CD4-positive, CD25-positive, alpha-beta regulatory T cell (primary cell): ENCODE data around the gene SON. TPM values are rescaled to one million over a fixed set of nuclear protein-coding genes. Genes with fewer than 3 reads are reported as not detected.
A peak's percentile ranks its signal among the peaks of the same experiment; 100 is the strongest.

Experiments used
- ATAC-seq, 2 donors: fragments of 150-1000 bp; cut with Tn5 transposase; one replicate each; pipeline ENCODE4 v1.10.0; 2021; ENCODE audit warnings: low read depth in 2 of 2, moderate number of reproducible peaks in 2 of 2, moderate library complexity in 1 of 2
- DNase-seq, 3 donors: peaks; one replicate each; pipeline versions ENCODE4 v3.0.0 to v3.0.0-alpha.2; 2012 to 2022; ENCODE audit warnings: mixed read lengths in 1 of 3
- H3K27ac ChIP-seq: one replicate; pipeline ENCODE4 v1.7.0; 2013; ENCODE audit warnings: mild to moderate bottlenecking, low read length; ENCODE audit not compliant: insufficient read depth, poor library complexity, severe bottlenecking
- H3K27me3 ChIP-seq: one replicate; pipeline ENCODE4 v1.7.0; 2013; ENCODE audit warnings: low read length; ENCODE audit not compliant: control insufficient read depth, insufficient read depth
- H3K36me3 ChIP-seq: one replicate; pipeline ENCODE4 v1.7.0; 2013; ENCODE audit warnings: mild to moderate bottlenecking, low read length, moderate library complexity; ENCODE audit not compliant: control insufficient read depth, insufficient read depth
- H3K4me1 ChIP-seq: 2 replicates; pipeline ENCODE4 v1.7.0; 2013; ENCODE audit warnings: mild to moderate bottlenecking, low read length; ENCODE audit not compliant: insufficient read depth, control insufficient read depth, poor library complexity, severe bottlenecking
- H3K4me3 ChIP-seq: one replicate; pipeline ENCODE4 v1.7.0; 2013; ENCODE audit warnings: low read depth, mild to moderate bottlenecking, low read length, moderate library complexity
- H3K9me3 ChIP-seq, 2 experiments: 1 replicate in 1 of 2; 2 replicates in 1 of 2; pipeline ENCODE4 v1.7.0; 2013; ENCODE audit warnings: low read length in 2 of 2, mild to moderate bottlenecking in 1 of 2, moderate library complexity in 1 of 2; ENCODE audit not compliant: control insufficient read depth in 2 of 2
- H3K27ac Mint-ChIP-seq, 3 donors: one replicate each; pipeline ENCODE4 v1.8.0; 2020 to 2022; ENCODE audit warnings: mild to moderate bottlenecking in 3 of 3, mixed read lengths in 3 of 3, moderate library complexity in 2 of 3
- H3K27me3 Mint-ChIP-seq: one replicate; pipeline ENCODE4 v1.8.0; 2022; ENCODE audit warnings: mild to moderate bottlenecking, mixed read lengths
- H3K36me3 Mint-ChIP-seq: one replicate; pipeline ENCODE4 v1.8.0; 2020; ENCODE audit warnings: mixed read lengths
- H3K4me1 Mint-ChIP-seq, 4 donors: one replicate each; pipeline ENCODE4 v1.8.0; 2020 to 2022; ENCODE audit warnings: mixed read lengths in 4 of 4, mild to moderate bottlenecking in 1 of 4
- H3K4me3 Mint-ChIP-seq, 4 donors: one replicate each; pipeline ENCODE4 v1.8.0; 2020 to 2022; ENCODE audit warnings: mild to moderate bottlenecking in 4 of 4, mixed read lengths in 4 of 4, moderate library complexity in 3 of 4
- H3K9me3 Mint-ChIP-seq, 7 donors: one replicate each; pipeline ENCODE4 v1.8.0; 2020 to 2022; ENCODE audit warnings: mixed read lengths in 7 of 7, mild to moderate bottlenecking in 3 of 7, moderate library complexity in 2 of 7
- polyA plus RNA-seq, 4 donors: library from polyadenylated mRNA; unstranded; fragments of 300-500 nt; fragmentation: Illumina TruSeq; gene quantifications; one replicate each; pipeline ENCODE4 v1.2.3, GENCODE V29; 2021
- total RNA-seq: library from RNA; stranded (reverse); gene quantifications from one replicate; pipeline ENCODE4 v1.2.3, GENCODE V29; 2022

SON gene
- total and polyA plus RNA-seq, 5 donors from 2014 or later = 358 to 518 (median 431) TPM

- Mint-ChIP-seq H3K4me1 (peaks cover 7 to 42% (median 38%) of the 10 kb centered on the region in 4 donors), H3K27ac (no peak overlapping the region), H3K27me3 (no peaks in the 10 kb centered on the region), H3K9me3 (no peaks in the 10 kb centered on the region), H3K36me3 (peaks cover 27% of the 10 kb centered on the region), H3K4me3 (no peak overlapping the region)
- no peak overlapping the region for H3K27ac ChIP-seq
- H3K9me3 ChIP-seq = no peaks in the 10 kb centered on the region
- peaks cover 16% of the 10 kb centered on the region for H3K4me1 ChIP-seq
- H3K27me3 ChIP-seq = no peaks in the 10 kb centered on the region
- no peak overlapping the region for H3K4me3 ChIP-seq
- DNase-seq (no peak), ATAC-seq (no peak)
- peaks cover 36% of the 10 kb centered on the region for H3K36me3 ChIP-seq
Observed at GRCh38 chr21:33539616-33540015, 3.2 kb upstream of the SON start.

GRCh38 chr21:33540711-33541104 is 2.1 kb upstream of the SON start:
- no peaks in the 10 kb centered on the region for H3K9me3 ChIP-seq
- H3K36me3 ChIP-seq = peaks cover 27% of the 10 kb centered on the region
- H3K27ac ChIP-seq = peak overlapping the region; percentile 100
- Mint-ChIP-seq H3K4me3 (peak overlapping the region; percentile 80 to 100 (median 96)), H3K36me3 (peaks cover 21% of the 10 kb centered on the region), H3K4me1 (peaks cover 11 to 50% (median 46%) of the 10 kb centered on the region in 4 donors), H3K27me3 (no peaks in the 10 kb centered on the region), H3K27ac (peak overlapping the region; percentile 85 to 99 (median 96)), H3K9me3 (no peaks in the 10 kb centered on the region)
- DNase-seq (peak in 1 of 3 donors; percentile 23), ATAC-seq (no peak)
- no peaks in the 10 kb centered on the region for H3K27me3 ChIP-seq
- peaks cover 27% of the 10 kb centered on the region for H3K4me1 ChIP-seq
- H3K4me3 ChIP-seq = peak overlapping the region; percentile 98

- no peak for ATAC-seq
- Histone ChIP-seq H3K4me1 (peaks cover 32% of the 10 kb centered on the region), H3K27me3 (no peaks in the 10 kb centered on the region), H3K27ac (peak overlapping the region; percentile 100), H3K4me3 (peak overlapping the region; percentile 98), H3K36me3 (peaks cover 24% of the 10 kb centered on the region), H3K9me3 (no peaks in the 10 kb centered on the region)
- peak overlapping the region; percentile 99 for H3K27ac Mint-ChIP-seq
- H3K4me3 Mint-ChIP-seq = peak overlapping the region; percentile 94 to 100 (median 96)
- peaks cover 25% of the 10 kb centered on the region for H3K36me3 Mint-ChIP-seq
- no peaks in the 10 kb centered on the region for H3K9me3 Mint-ChIP-seq
- no peaks in the 10 kb centered on the region for H3K27me3 Mint-ChIP-seq
- H3K4me1 Mint-ChIP-seq = peaks cover 16 to 55% (median 49%) of the 10 kb centered on the region in 4 donors
- peak in 1 of 3 donors; percentile 23 for DNase-seq
Observed at GRCh38 chr21:33541105-33541711, 1.6 kb upstream of the SON start.

GRCh38 chr21:33541756-33542639 is 840 bp upstream of the SON start, which contains the start of gene GART:
GART (minus strand) TSS chr21:33542117; CDS start chr21:33539315, 2,802 bp downstream.
- Histone ChIP-seq H3K4me1 (peaks cover 37% of the 10 kb centered on the region), H3K27ac (peak within 1 kb of the TSS; percentile 100), H3K36me3 (peaks cover 22% of the 10 kb centered on the region), H3K27me3 (no peaks in the 10 kb centered on the region), H3K9me3 (no peaks in the 10 kb centered on the region), H3K4me3 (peak within 1 kb of the TSS; percentile 98)
- H3K36me3 Mint-ChIP-seq = peaks cover 22% of the 10 kb centered on the region
- H3K4me3 Mint-ChIP-seq = peak within 1 kb of the TSS; percentile 94 to 100 (median 96)
- H3K9me3 Mint-ChIP-seq = no peaks in the 10 kb centered on the region
- H3K27ac Mint-ChIP-seq = peak within 1 kb of the TSS; percentile 99
- peak; percentile 80 to 87 (median 82) for DNase-seq
- H3K4me1 Mint-ChIP-seq = peaks cover 16 to 59% (median 47%) of the 10 kb centered on the region in 4 donors
- H3K27me3 Mint-ChIP-seq = no peaks in the 10 kb centered on the region
- ATAC-seq = peak; percentile 47 to 55

- Mint-ChIP-seq H3K36me3 (peaks cover 17% of the 10 kb centered on the region), H3K4me3 (peak overlapping the region; percentile 94 to 100 (median 96)), H3K4me1 (peaks cover 23 to 63% (median 45%) of the 10 kb centered on the region in 4 donors), H3K27ac (peak overlapping the region; percentile 99), H3K9me3 (no peaks in the 10 kb centered on the region), H3K27me3 (no peaks in the 10 kb centered on the region)
- peaks cover 37% of the 10 kb centered on the region for H3K4me1 ChIP-seq
- no peaks in the 10 kb centered on the region for H3K9me3 ChIP-seq
- H3K27me3 ChIP-seq = no peaks in the 10 kb centered on the region
- H3K36me3 ChIP-seq = peaks cover 21% of the 10 kb centered on the region
- ATAC-seq (no peak), DNase-seq (peak in 1 of 3 donors; percentile 55)
- peak overlapping the region; percentile 97 for H3K4me3 ChIP-seq
- H3K27ac ChIP-seq = peak overlapping the region; percentile 100
Observed at GRCh38 chr21:33543505-33544129, 779 bp downstream of the SON start.

- DNase-seq = no peak
- Histone ChIP-seq H3K27me3 (no peaks in the 10 kb centered on the region), H3K4me3 (peak overlapping the region; percentile 97), H3K27ac (peak overlapping the region; percentile 100), H3K9me3 (no peaks in the 10 kb centered on the region), H3K4me1 (peaks cover 37% of the 10 kb centered on the region), H3K36me3 (peaks cover 31% of the 10 kb centered on the region)
- no peaks in the 10 kb centered on the region for H3K27me3 Mint-ChIP-seq
- H3K4me1 Mint-ChIP-seq = peaks cover 24 to 66% (median 51%) of the 10 kb centered on the region in 4 donors
- peak overlapping the region; percentile 94 to 100 (median 96) for H3K4me3 Mint-ChIP-seq
- H3K9me3 Mint-ChIP-seq = no peaks in the 10 kb centered on the region
- no peak for ATAC-seq
- peaks cover 20% of the 10 kb centered on the region for H3K36me3 Mint-ChIP-seq
- H3K27ac Mint-ChIP-seq = peak overlapping the region; percentile 99
Observed at GRCh38 chr21:33544451-33545195, 1.8 kb downstream of the SON start.

- no peak overlapping the region for H3K27ac Mint-ChIP-seq
Observed at GRCh38 chr21:33546086-33546485, 3.2 kb downstream of the SON start.

More at GRCh38 chr21:33546086-33546485, 3.2 kb downstream of the SON start:
- no peak for DNase-seq
- Histone ChIP-seq H3K4me3 (peak overlapping the region; percentile 97), H3K4me1 (peaks cover 34% of the 10 kb centered on the region), H3K27me3 (no peaks in the 10 kb centered on the region), H3K36me3 (peaks cover 46% of the 10 kb centered on the region), H3K9me3 (no peaks in the 10 kb centered on the region), H3K27ac (no peak overlapping the region)
- H3K4me3 Mint-ChIP-seq = peak overlapping the region in 3 of 4 donors; percentile 40 to 94 (median 82)
- no peaks in the 10 kb centered on the region for H3K27me3 Mint-ChIP-seq
- peaks cover 23% of the 10 kb centered on the region for H3K36me3 Mint-ChIP-seq
- peaks cover 22 to 61% (median 44%) of the 10 kb centered on the region in 4 donors for H3K4me1 Mint-ChIP-seq
- no peak for ATAC-seq
- no peaks in the 10 kb centered on the region for H3K9me3 Mint-ChIP-seq
